ENCODE results near the gene TMEM214. TPM values are rescaled to one million over a fixed set of nuclear protein-coding genes. Genes with fewer than 3 reads are reported as not detected.

The TMEM214 gene
- total and polyA plus RNA-seq, 12 donors = 24.7 to 53.4 (median 29.4) TPM

DNA sequence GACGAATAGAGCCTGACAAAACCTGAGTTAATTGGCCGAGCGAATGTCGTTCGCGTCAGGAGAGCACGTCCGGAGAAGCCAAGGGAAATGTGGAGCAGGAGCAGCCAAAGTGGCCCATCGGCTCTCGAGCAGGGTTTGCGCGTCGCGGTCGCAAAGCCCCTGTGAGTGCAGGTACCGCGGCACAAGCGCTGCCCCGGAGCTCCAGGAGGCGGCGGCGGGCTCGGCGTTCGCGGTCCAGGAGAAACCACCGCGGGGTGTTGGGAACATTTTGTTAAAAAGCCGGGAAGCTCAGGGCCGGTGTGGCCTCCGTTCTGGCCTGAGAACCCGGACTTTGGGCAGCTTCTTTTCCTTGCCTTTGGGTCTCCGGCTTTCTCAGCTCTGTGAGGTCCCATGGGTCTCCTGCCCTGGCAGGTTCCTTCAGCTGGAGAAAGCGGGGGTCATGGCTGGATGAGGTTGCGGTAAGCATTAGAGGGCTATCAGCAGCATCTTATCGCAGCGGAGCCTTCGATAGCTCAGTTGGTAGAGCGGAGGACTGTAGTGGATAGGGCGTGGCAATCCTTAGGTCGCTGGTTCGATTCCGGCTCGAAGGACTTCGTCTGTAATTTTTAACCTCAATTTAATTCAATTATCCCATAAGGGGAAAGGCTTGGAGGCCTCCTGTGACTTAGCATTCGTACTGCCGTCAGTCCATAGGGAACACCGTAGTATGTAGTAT, 17.7 kb downstream of the TMEM214 start:
- peak in 8 of 9 donors; percentile 15 to 59 (median 50) for TF ChIP-seq CTCF (IDR thresholded peaks at IDR 0.05)
- H3K4me3 ChIP-seq = peak overlapping the region; percentile 78 to 97 (median 94)
- H3K27me3 ChIP-seq = no peaks in the 10 kb centered on the region
- no peaks in the 10 kb centered on the region for H3K9me3 ChIP-seq
- H3K4me1 ChIP-seq = peaks cover 7 to 22% (median 16%) of the 10 kb centered on the region in 9 donors
- peak; percentile 79 to 94 (median 90) for ATAC-seq
- peak; percentile 85 to 95 for DNase-seq
- intact Hi-C loops (cut with DNase I) = loop anchor here in 5 of 10 donors (1.0 to 5.0 kb wide), 4 partner anchors 20 to 37 kb away; partner anchors contain the start of genes KHK (in 5 of the 5) and OST4 (in 2 of the 5)
- 1% methylated on average over 48 of the region's 48 CpGs for WGBS, 2 donors
- peaks cover 0 to 25% (median 15%) of the 10 kb centered on the region in 9 donors for H3K36me3 ChIP-seq
- H3K27ac ChIP-seq = peak overlapping the region; percentile 15 to 92 (median 88)

DNA sequence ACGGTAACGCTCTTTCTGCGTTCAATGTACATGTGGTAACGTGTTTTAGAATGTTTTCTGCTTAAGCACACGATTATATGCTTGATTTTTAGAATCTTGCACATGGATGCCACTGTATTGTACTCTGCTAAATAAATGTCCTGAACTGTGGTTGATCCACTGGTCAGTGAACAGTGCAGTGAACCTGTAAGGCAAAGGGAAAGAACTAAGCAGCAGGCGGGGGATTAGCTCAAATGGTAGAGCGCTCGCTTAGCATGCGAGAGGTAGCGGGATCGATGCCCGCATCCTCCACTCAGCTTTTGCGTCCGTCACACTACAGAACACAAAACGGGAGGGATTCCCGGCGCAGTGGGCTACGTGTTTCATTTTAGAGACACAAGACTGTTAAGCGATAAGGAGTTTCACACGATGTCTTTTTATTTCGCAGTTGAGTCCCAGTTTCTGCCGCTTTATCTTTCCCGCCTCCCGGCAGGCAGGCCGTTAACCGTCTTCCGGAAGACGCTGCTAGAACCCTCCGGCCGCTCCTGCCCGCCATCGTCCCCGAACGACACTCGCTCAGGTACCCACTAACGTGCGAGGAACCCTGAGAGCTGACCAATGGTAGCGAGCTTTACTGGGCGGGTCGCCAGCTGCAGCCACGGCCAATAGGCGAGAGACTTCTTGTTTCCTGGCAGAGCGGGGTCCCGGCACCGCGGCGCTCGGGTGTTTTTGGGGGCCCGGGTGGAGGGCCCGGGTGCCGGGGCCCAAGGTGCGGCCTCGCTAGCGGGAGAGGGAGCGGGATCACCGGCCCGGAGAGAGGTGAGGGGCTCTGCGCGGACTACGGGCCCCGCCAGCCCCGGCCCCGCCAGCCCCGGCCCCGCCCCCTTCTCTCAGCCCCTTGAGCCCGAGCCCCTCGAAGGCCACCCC, 18.5 kb downstream of the TMEM214 start, which contains the start of gene AGBL5:
TSS of gene AGBL5 (plus strand) at position 673 of the 906 bp plus-strand sequence. CDS start 1,291 bp downstream, outside the sequence.
- intact Hi-C loops (cut with DNase I) = loop anchor here in 5 of 10 donors (1.0 to 5.0 kb wide), 5 partner anchors 20 to 36 kb away; partner anchors contain the start of genes KHK (in 5 of the 5) and OST4 (in 3 of the 5)
- ATAC-seq (peak; percentile 82 to 91 (median 86)), DNase-seq (peak; percentile 95 to 96)
- Histone ChIP-seq H3K4me1 (peaks cover 7 to 22% (median 16%) of the 10 kb centered on the region in 9 donors), H3K4me3 (peak within 1 kb of the TSS; percentile 78 to 97 (median 94)), H3K27me3 (no peaks in the 10 kb centered on the region), H3K36me3 (peaks cover 0 to 34% (median 24%) of the 10 kb centered on the region in 9 donors), H3K9me3 (no peaks in the 10 kb centered on the region), H3K27ac (peak within 1 kb of the TSS; percentile 15 to 92 (median 88))
- TF ChIP-seq CTCF (IDR thresholded peaks at IDR 0.05) = no peak
- 0% methylated on average over 57 to 66 of the region's 67 CpGs for WGBS, 2 donors

- intact Hi-C loops (cut with DNase I) = loop anchor here in 5 of 10 donors (1.0 to 5.0 kb wide), 4 partner anchors 19 to 35 kb away; partner anchors contain the start of genes KHK (in 4 of the 5) and OST4 (in 3 of the 5)
- H3K27me3 ChIP-seq = no peaks in the 10 kb centered on the region
- peak in 2 of 8 donors; percentile 0 for ATAC-seq
- DNase-seq = peak; percentile 34 to 59
- H3K27ac ChIP-seq = peak overlapping the region in 9 of 10 donors; percentile 74 to 92 (median 88)
- 5% methylated on average over 19 to 24 of the region's 24 CpGs for WGBS, 2 donors
- peak overlapping the region; percentile 78 to 97 (median 94) for H3K4me3 ChIP-seq
- no peak for TF ChIP-seq CTCF (IDR thresholded peaks at IDR 0.05)
- peaks cover 0 to 42% (median 24%) of the 10 kb centered on the region in 9 donors for H3K36me3 ChIP-seq
- peaks cover 7 to 22% (median 16%) of the 10 kb centered on the region in 9 donors for H3K4me1 ChIP-seq
- H3K9me3 ChIP-seq = no peaks in the 10 kb centered on the region
Measured at GRCh38 chr2:27051902-27052645, 19.3 kb downstream of the TMEM214 start.
